Suppressor macrophage treated with lipopolysaccharide for 4 hours (primary cell): Measurements from ENCODE around the gene SLC25A45.
A peak's percentile ranks its signal among the peaks of the same experiment; 100 is the strongest.
"Not testable (repeated sequence)": the region's sequence is repeated elsewhere in the genome, so short reads cannot be mapped to it uniquely, and the experiment has no call there.

Source experiments
- DNase-seq: peaks from one replicate; pipeline ENCODE4 v3.0.0-alpha.2; 2020

Gene SLC25A45

DNA sequence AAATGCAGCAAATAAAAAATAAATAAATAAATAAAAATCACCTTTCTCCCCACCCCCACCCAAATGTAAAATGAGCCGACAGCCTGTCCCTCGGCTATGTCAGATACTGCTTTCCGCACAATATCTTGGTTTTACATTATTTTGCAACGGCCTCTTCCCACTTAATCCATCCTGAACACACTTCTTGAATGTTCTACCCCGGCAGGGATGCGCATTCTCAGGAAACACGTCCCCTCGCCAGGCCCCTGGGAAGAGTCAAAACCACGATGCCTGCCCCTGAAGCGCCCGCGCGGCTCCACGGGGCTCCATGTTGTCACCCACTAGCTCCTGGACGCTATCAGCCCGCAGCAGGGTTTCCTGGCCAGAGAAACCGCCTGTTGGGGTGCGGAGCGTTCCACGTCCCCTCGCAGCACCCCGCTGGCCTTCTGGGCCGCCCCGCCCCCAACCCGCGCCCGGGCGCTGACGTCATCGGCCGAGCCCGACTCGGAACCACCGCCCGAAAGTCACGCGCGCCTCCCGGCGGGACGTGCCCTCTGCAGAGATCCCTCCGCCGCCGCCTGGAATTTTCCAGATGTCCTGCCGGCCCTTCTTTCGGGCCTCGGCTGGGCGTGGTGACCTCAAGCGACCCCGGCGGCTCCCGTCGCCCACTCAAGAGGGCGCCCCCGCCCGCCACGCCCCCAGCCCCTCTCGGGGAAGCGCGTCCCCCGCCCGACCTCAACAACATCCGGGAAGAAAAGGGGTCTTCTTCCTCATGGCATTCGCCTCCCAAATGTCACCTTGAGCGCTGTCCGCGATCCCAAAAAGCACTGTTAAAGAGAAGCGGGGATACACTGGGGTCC is 39.6 kb upstream of the SLC25A45 start:
- DNase-seq, result peak; percentile 100

DNA sequence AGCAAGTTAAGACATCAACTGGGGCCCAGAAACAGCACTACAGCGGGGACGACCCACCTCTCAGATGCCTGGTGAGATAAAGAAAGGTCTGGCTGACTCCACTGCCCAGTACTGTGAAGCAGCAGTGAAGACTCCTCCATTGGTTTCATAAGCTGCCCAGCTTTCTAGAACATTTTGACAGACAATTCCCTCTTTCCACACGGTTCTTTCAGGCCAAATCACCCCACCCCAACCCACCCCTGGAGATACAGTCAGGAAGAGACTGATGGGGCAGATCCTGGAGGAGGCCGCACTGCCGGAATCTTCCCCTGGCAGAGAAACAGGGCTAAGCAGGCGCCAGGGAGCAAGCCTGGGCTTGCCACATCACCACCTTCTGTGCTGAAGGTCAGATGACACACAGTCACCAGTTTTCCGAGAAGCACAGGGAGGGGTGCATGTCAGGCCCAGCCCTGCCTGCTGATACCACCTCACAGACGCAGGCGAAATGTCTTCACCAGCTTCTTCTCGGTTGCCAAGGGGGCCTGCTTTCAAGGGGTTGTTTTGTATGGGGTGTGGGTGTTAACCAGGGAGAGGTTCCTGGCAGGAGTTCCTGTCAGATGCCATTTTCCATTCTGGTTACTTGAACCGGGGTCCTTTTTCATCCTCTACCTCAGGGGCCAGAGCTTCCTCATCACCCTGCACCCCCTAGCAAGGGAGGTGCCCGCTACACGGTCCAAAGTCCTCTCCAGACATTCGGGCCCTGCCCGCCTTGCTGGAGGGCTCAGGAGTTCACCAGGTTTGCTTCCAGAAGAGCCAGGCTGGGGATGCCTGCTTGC is 38.7 kb upstream of the SLC25A45 start:
- peak; percentile 99 for DNase-seq

- no peak for DNase-seq
These were observed 38.1 kb upstream of the SLC25A45 start for GRCh38 chr11:65420506-65420905.

GRCh38 chr11:65419772-65420481 is 37.5 kb upstream of the SLC25A45 start:
- DNase-seq, result peak; percentile 96

- no peak for DNase-seq
These were observed 37.0 kb upstream of the SLC25A45 start for GRCh38 chr11:65419460-65419771.

GRCh38 chr11:65418681-65419459 is 36.4 kb upstream of the SLC25A45 start:
- peak; percentile 98 for DNase-seq

DNA sequence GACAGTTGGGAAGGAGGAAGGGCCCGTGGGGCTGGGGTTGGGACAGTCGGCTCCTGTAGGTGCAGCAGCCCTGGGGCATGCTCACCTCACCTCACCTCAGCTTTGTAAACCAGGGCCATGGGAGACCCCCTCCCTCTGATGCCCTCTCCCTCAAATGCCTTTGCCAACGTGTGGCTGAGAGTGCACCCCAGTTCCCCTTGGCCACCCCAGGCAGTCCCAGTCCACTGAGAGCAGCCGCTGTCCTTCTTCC is 35.9 kb upstream of the SLC25A45 start:
- no peak for DNase-seq

DNA sequence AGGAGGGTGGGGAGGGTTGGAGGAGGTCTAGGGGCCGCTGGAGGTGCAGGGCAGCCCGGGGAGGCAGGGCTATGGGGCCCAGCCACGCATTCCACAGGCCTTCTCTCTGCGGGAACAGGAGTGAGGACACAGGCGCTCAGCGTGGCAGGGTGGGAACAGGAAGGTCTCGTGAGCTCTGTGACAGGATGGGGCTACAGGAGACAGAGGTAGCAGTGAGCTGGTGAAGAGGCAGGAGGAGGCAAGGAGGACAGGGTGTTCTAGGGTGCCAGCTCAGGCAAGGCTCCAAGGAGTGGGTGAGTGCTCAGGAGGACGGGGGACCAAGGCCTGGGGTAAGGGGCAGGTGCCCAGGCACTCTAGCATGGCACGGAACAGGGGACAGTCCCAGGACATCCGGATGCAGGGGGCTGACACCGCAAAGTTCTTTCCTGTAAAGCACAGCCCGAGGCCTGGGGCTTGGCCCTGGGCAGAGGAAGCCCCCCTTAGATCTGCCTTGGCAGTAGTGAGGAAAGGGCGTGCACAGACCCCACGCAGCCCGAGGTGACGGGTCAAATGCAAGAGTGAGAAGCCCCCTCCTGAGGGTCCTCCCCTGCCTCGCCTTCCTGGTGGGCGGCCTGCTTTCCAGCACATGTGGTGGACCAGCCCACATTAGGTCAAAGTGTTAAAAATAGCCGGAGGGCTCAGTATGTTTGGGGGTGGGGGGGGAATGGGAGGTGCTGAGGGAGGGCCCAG is 35.4 kb upstream of the SLC25A45 start:
- peak; percentile 66 for DNase-seq

DNA sequence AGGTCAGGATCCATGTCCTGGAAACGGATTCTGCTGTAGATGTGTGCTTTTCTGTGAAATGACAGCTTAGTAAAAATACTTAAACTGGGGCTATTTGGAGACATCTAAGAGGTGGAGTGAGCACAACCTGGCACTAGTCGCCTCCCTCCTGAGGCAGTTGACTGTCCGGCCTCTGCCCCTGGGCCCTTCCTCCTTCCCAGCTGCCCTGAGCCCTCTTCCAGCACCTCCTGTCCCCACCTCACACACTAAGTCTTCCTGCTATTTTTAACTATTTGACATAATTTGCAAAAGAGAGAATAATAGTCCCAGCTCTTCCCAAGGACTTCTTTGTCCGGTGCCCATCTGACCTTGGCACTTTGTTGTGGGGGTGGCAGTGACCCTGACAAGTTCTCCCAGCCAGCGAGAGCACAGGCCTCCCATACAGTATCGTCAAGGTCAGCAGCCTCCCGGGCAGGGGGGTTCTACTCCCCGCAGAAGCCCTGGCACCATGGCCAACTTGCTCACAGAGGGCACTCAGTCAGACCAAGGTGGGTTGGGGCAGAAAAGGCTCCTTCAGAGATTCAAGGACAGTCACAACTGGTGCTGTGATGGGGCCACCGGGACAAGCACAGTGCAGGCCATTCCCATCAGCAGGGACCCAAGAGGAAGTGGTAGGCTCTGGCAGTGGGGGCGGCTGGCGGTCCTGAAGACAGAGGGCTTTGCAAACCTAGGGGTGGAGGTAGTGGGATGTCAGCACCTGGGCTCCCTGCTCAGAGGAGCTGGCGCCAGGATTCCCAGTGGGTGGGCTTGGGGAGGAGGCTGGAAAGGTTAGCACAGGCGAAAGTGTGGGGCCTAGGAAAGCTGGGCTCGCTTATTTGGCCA is 34.6 kb upstream of the SLC25A45 start:
- DNase-seq, result peak; percentile 58

- DNase-seq, result peak; percentile 93
These were observed 33.9 kb upstream of the SLC25A45 start for GRCh38 chr11:65416341-65416824.

- DNase-seq, result no peak
These were observed 33.3 kb upstream of the SLC25A45 start for GRCh38 chr11:65415499-65416340.

DNA sequence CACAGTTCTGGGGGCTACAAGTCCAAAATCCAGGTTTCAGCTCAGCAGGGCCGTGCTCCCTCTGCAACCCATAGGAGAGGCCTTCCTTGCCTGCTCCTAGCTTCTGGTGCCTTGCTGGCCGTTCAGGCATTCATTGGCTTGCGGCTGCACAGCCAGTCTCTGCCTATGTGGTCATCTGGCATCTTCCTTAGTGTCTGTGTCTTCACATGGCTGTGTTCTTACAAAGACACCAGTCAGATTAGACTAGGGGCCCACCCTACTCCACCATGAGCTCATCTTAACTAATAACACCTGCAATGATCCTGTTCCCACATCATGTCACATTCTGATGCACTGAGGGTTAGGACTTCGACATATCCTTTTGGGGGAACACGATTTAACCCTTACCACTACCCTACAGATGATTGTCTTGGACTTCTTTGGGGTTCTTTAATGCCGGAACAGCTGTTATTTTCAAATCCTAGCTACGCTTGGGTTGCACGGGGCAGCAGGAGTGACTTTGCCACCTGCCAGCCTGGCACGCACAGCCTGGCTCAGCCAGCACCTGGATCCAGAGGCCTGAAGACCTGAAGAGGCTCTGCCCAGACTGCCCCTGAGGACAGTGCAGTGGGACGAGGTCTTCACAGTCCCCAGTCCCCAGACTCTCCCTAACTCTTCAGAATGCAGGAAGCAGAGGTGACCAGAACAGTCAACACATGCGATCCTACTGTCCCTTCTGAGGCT is 32.5 kb upstream of the SLC25A45 start:
- no peak for DNase-seq

DNA sequence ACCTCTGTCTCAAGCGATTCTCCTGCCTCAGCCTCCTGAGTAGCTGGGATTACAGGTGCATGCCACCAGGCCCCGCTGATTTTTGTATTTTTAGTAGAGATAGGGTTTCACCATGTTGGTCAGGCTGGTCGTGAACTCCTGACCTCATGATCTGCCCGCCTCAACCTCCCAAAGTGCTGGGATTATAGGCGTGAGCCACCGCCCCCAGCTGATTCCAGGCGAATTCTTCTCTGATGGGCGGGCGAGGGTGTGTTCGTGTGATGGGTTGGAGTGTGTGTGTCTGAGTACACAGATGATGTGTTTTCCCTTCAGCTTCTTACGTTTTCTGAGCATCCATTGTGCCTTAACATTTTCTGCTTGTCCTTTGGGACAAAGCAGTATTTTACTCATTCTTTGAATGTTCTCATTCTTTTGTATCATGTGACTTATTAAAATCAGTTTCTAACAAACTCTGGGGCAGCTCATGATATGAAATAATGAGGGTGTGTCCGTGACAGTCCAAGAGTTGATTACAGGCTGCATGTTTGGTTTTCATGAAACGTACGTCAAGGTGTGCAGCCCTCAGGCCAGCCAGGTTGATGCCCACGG is 30.7 kb upstream of the SLC25A45 start:
- not testable (repeated sequence) for DNase-seq

DNA sequence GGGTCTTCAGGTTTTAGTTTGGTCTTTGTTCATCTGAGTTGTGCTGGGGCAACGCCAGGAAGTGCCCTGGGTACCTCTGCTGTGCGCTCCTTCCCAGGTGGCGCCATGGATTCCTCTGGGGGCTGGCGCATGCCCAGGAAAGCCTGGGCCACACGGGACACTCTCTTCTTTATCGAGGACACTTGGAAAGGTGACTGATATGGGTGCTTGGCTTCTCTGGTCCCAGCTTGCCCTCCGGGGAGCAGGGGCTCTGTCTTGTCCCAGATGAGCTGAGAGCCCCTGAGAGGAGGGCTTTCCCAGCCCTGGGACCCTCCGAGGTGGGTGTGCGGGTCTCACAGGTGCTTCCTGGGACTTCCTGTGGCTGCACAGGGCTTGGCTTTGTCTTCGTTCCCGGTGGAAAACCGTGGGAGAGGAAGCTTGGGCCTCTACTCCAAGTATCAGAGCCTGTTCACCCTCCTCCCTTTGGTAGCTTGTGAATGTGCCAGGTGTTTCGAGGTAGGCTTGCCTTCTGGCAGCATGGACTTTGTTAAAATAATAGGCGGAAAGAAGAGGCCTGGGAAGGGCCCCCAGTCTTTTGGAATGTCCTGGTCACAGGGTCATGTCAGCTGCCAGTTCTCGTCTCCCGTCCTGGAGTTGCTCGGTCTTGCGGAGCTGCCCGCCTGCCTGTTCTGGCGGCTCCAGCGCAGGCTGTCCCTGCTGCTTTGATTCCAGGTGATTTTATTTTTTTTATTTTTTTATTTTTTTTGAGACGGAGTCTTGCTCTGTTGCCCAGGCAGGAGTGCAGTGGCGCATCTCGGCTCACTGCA is 30.0 kb upstream of the SLC25A45 start:
- DNase-seq, result no peak

DNA sequence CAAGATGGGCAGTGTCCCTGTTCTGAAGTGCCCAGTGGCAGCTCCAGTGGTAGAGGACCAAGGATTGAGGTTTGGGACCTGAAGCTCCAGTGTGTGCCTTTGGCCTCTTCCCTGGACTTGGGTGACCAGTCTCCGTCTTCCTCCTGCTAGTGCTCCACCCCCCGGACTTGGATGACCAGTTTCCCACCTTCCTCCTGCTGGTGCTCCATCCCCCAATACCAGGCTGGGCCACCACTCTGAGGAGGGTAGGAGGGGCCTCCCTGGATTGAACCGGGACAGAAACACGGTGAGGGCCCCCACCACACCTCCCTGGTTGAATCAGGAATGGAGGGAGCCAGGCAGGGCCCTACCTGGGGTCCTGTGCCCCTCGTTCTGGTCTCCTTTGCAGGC is 29.2 kb upstream of the SLC25A45 start:
- no peak for DNase-seq

- no peak for DNase-seq
These were observed 28.7 kb upstream of the SLC25A45 start for GRCh38 chr11:65410936-65411680.

GRCh38 chr11:65404638-65405339 is 22.3 kb upstream of the SLC25A45 start:
- DNase-seq, result no peak
